ENCODE measurements around the gene ATP8B1. TPM values are rescaled to one million over a fixed set of nuclear protein-coding genes. Genes with fewer than 3 reads are reported as not detected.

The ATP8B1 gene
- total and polyA plus RNA-seq, 9 of the 15 experiments (the other 6 are each of a cell fraction or from before 2014, with no cell fraction given), result 0.01 to 0.22 (median 0.03) TPM; not detected in 3

DNA sequence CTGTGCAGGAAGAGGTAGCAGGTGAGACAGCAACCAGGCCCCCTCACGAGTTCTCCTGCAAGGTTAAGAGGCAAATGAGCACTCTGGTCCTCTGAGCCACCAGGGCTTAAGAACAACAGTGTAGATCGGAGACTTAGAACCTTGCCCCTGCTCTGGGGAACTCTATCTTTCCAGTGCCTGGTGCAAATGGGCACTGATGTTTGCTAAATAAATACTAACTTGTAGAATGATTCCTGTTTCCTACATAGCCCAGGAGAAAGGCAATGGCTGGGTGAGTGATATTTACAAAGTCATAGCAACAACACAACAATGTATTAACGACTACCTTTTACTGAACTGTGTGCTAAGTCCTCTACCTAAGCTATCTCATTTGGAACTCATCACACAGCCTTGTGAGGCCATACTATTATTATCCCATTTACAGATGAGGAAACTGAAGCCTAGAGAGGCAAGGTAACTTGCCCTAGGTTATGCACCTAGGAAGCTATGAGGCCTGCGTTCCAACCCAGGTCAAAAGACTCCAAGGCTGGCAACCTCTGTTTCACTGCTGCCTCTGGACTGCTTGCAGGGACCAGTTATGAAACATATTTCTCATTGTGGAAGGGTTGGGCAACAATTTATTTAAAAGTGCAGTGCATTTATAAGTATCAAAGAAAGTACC lies 4.3 kb downstream of the ATP8B1 start:
- intact Hi-C loops (cut with micrococcal nuclease), result no loop called here
- H3K4me1 ChIP-seq (replicated peaks in 1 of 2; ENCODE audit: control insufficient read depth in 2 of 2, insufficient read depth in 2 of 2, low read length in 2 of 2), result peaks cover 0 to 22% of the 10 kb centered on the region in 2 experiments; a peak in 3 of 5 replicates
- ChIA-PET CTCF (ENCODE audit: low intra/inter-chr PET ratio) (no interaction called here), POLR2A (no interaction called here)
- H3K27me3 ChIP-seq (ENCODE audit: control insufficient read depth in 2 of 2, insufficient read depth in 2 of 2, low read length in 2 of 2), result peaks cover 12 to 24% of the 10 kb centered on the region in 2 experiments; a peak in 3 of 5 replicates
- no peaks in the 10 kb centered on the region for H3K9me1 ChIP-seq (ENCODE audit: control insufficient read depth, insufficient read depth, low read length)
- no peak for ATAC-seq
- no peak for DNase-seq (ENCODE audit: extremely low read depth in 1 of 4, low spot score in 3 of 4)
- no peaks in the 10 kb centered on the region for H4K20me1 ChIP-seq (replicated peaks; ENCODE audit: control insufficient read depth, insufficient read depth, low read length)
- no peak for FAIRE-seq
- no peaks in the 10 kb centered on the region for H3K36me3 ChIP-seq (ENCODE audit: control insufficient read depth, insufficient read depth, low read length)
- no peaks in the 10 kb centered on the region for H3K79me2 ChIP-seq (ENCODE audit: control insufficient read depth, insufficient read depth, low read length)
- WGBS (ENCODE audit: insufficient coverage, low coverage, missing lambda C conversion rate), result 21% methylated on average over 3 of the region's 4 CpGs
- TF ChIP-seq PTBP1 (IDR thresholded peaks at IDR 0.05; ENCODE audit: low read depth, low read length), result no peak
- no peak for TF ChIP-seq FOXA1 (IDR thresholded peaks at IDR 0.05; ENCODE audit: borderline replicate concordance)
- no peak for TF ChIP-seq POLR2B (IDR thresholded peaks at IDR 0.05; ENCODE audit: low read depth, partially characterized antibody)
- no peak for TF ChIP-seq EGR1 (conservative IDR thresholded peaks at IDR 0.05)
- TF ChIP-seq PRMT5 (CRISPR knock-in tag; IDR thresholded peaks at IDR 0.05), result no peak
- no peak overlapping the region for H3K27ac ChIP-seq (ENCODE audit: extremely low read depth, low read depth, low read length)
- no peak overlapping the region for H3K9ac ChIP-seq (ENCODE audit: insufficient read depth in 1 of 2, low read depth in 2 of 2, low read length in 2 of 2)
- H3K4me3 ChIP-seq, result no peak overlapping the region
- H3K4me2 ChIP-seq (ENCODE audit: insufficient read depth, low read length), result no peak overlapping the region
- in situ Hi-C loops (cut with MboI), result no loop called here
- no peak overlapping the region for H2AFZ ChIP-seq (ENCODE audit: low read depth, low read length)
- BruUV-seq (replicated peaks), result no TSS peak
- no peaks in the 10 kb centered on the region for H3K9me3 ChIP-seq (replicated peaks; ENCODE audit: control insufficient read depth, insufficient read depth, low read depth, low read length)

DNA sequence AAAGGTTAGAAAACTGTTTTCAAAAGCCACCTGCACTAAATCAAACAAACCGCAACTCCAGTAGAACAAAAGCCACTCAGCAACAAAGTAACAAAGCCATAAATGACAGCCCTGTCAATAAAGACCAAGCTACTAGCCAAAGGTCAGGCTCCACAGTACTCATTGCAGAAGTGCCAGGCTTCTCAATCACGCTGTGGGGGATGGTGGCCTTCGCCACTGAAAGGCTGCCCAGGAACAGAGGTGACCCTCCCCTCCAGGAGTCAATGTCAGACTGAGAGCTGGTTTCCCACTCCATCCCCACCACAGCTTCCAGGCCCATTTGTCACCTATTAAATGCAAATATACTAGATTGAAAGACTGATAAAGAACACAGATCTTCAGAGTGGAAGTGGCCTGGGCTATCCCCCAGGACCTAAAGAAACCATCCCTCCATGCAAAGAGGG lies 5.9 kb downstream of the ATP8B1 start:
- no peak overlapping the region for H3K27ac ChIP-seq (ENCODE audit: extremely low read depth, low read depth, low read length)
- WGBS (ENCODE audit: insufficient coverage, low coverage, missing lambda C conversion rate), result 32% methylated on average over 2 of the region's 3 CpGs
- ATAC-seq (no peak), FAIRE-seq (no peak), DNase-seq (ENCODE audit: extremely low read depth in 1 of 4, low spot score in 3 of 4) (no peak)
- H3K4me1 ChIP-seq (replicated peaks in 1 of 2; ENCODE audit: control insufficient read depth in 2 of 2, insufficient read depth in 2 of 2, low read length in 2 of 2), result peaks cover 5 to 7% of the 10 kb centered on the region in 2 experiments; a peak in 4 of 5 replicates
- H3K4me2 ChIP-seq (ENCODE audit: insufficient read depth, low read length), result no peak overlapping the region
- no peaks in the 10 kb centered on the region for H4K20me1 ChIP-seq (replicated peaks; ENCODE audit: control insufficient read depth, insufficient read depth, low read length)
- TF ChIP-seq, protein P1, sequence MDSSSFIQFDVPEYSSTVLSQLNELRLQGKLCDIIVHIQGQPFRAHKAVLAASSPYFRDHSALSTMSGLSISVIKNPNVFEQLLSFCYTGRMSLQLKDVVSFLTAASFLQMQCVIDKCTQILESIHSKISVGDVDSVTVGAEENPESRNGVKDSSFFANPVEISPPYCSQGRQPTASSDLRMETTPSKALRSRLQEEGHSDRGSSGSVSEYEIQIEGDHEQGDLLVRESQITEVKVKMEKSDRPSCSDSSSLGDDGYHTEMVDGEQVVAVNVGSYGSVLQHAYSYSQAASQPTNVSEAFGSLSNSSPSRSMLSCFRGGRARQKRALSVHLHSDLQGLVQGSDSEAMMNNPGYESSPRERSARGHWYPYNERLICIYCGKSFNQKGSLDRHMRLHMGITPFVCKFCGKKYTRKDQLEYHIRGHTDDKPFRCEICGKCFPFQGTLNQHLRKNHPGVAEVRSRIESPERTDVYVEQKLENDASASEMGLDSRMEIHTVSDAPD (CRISPR knock-in tag; IDR thresholded peaks at IDR 0.05), result no peak
- TF ChIP-seq SOX6 (IDR thresholded peaks at IDR 0.05), result no peak
- TF ChIP-seq NR2C2 (CRISPR knock-in tag; IDR thresholded peaks at IDR 0.05), result no peak
- no peak for TF ChIP-seq NR2C2 (tag; IDR thresholded peaks at IDR 0.05)
- TF ChIP-seq HDAC8 (tag; IDR thresholded peaks at IDR 0.05), result no peak
- no peak for TF ChIP-seq NFIX (CRISPR knock-in tag; IDR thresholded peaks at IDR 0.05; ENCODE audit: low read depth)
- ChIA-PET POLR2A (no interaction called here), CTCF (ENCODE audit: low intra/inter-chr PET ratio) (no interaction called here)
- BruUV-seq (replicated peaks), result no TSS peak
- in situ Hi-C loops (cut with MboI), result no loop called here
- H3K9me3 ChIP-seq (replicated peaks; ENCODE audit: control insufficient read depth, insufficient read depth, low read depth, low read length), result no peaks in the 10 kb centered on the region
- no peaks in the 10 kb centered on the region for H3K36me3 ChIP-seq (ENCODE audit: control insufficient read depth, insufficient read depth, low read length)
- no peaks in the 10 kb centered on the region for H3K9me1 ChIP-seq (ENCODE audit: control insufficient read depth, insufficient read depth, low read length)
- no peak overlapping the region for H2AFZ ChIP-seq (ENCODE audit: low read depth, low read length)
- no peaks in the 10 kb centered on the region for H3K79me2 ChIP-seq (ENCODE audit: control insufficient read depth, insufficient read depth, low read length)
- peaks cover 7 to 8% of the 10 kb centered on the region in 2 experiments; a peak in 3 of 5 replicates for H3K27me3 ChIP-seq (ENCODE audit: control insufficient read depth in 2 of 2, insufficient read depth in 2 of 2, low read length in 2 of 2)
- no peak overlapping the region for H3K9ac ChIP-seq (ENCODE audit: insufficient read depth in 1 of 2, low read depth in 2 of 2, low read length in 2 of 2)
- intact Hi-C loops (cut with micrococcal nuclease), result no loop called here
- H3K4me3 ChIP-seq, result no peak overlapping the region
